Caco-2 (cell line): ENCODE measurements around the gene ARMH3. TPM values are rescaled to one million over a fixed set of nuclear protein-coding genes. Genes with fewer than 3 reads are reported as not detected.

ENCODE experiments used
- BruUV-seq: library from RNA; stranded (reverse); fragments of 400-500 nt; replicated peaks from 2 replicates; lab custom pipeline; 2021; lab: Mats Ljungman, UMichigan
- CTCF ChIA-PET: fragments of 300-600 bp; sonication (Branson Sonifier 250); formaldehyde crosslinking; loops from one replicate; lab custom pipeline; 2022; ENCODE audit warnings: antibody characterized with exemption; lab: Charles Lee
- POLR2A ChIA-PET: fragments of 300-600 bp; sonication (Branson Sonifier 250); formaldehyde crosslinking; loops from one replicate; lab custom pipeline; 2022; ENCODE audit warnings: antibody characterized with exemption; lab: Charles Lee
- DNase-seq, 2 experiments: peaks; one replicate each; pipeline versions ENCODE4 v3.0.0 to v3.0.0-alpha.2; 2020 to 2022
- H3K27me3 ChIP-seq: replicated peaks from 2 replicates; pipeline ENCODE4 v1.6.0; 2011; ENCODE audit warnings: low read length; ENCODE audit not compliant: control insufficient read depth, insufficient read depth
- H3K36me3 ChIP-seq: 2 replicates; pipeline ENCODE4 v1.5.1; 2011; ENCODE audit warnings: low read length; ENCODE audit not compliant: control insufficient read depth, insufficient read depth
- H3K4me1 ChIP-seq: fragments of 250-450 bp; sonication (Bioruptor Pico); 2 replicates; pipeline ENCODE4 v1.5.1; 2020; ENCODE audit warnings: mild to moderate bottlenecking
- H3K4me3 ChIP-seq: 2 replicates; pipeline ENCODE4 v1.5.1; 2011; ENCODE audit warnings: low read depth, mild to moderate bottlenecking, control low read depth, low read length
- H3K9me3 ChIP-seq: fragments of 250-450 bp; sonication (Bioruptor Pico); 2 replicates; pipeline ENCODE4 v1.5.1; 2020; ENCODE audit warnings: mild to moderate bottlenecking, moderate library complexity
- H3K27ac Mint-ChIP-seq: one replicate; pipeline ENCODE4 v1.8.0; 2022; ENCODE audit warnings: mixed read lengths; ENCODE audit not compliant: unreplicated experiment
- H3K27me3 Mint-ChIP-seq: one replicate; pipeline ENCODE4 v1.8.0; 2022; ENCODE audit warnings: mixed read lengths; ENCODE audit not compliant: insufficient read depth, unreplicated experiment
- H3K36me3 Mint-ChIP-seq: one replicate; pipeline ENCODE4 v1.8.0; 2022; ENCODE audit warnings: mild to moderate bottlenecking, mixed read lengths; ENCODE audit not compliant: insufficient read depth, unreplicated experiment
- H3K4me1 Mint-ChIP-seq: one replicate; pipeline ENCODE4 v1.8.0; 2022; ENCODE audit warnings: low read depth, mixed read lengths; ENCODE audit not compliant: unreplicated experiment
- H3K4me3 Mint-ChIP-seq: one replicate; pipeline ENCODE4 v1.8.0; 2022; ENCODE audit warnings: mild to moderate bottlenecking, moderate library complexity, mixed read lengths; ENCODE audit not compliant: unreplicated experiment
- H3K9me3 Mint-ChIP-seq: one replicate; pipeline ENCODE4 v1.8.0; 2022; ENCODE audit warnings: mixed read lengths; ENCODE audit not compliant: unreplicated experiment
- intact Hi-C: fragments of 100-400 bp; cut with micrococcal nuclease; formaldehyde crosslinking; loops from one replicate; pipeline ENCODE4 v1.10.0; 2022; ENCODE audit not compliant: unreplicated experiment
- total RNA-seq: library from RNA; stranded (reverse); gene quantifications from 2 replicates; pipeline ENCODE4 v1.2.3, GENCODE V29; 2022
- TF ChIP-seq, protein P1 (sequence below), 2 experiments: fragments of 200-600 bp in 1 of 2; IDR thresholded peaks; 1 replicate in 1 of 2; 2 replicates in 1 of 2; pipeline versions ENCODE4 v1.5.1 to v1.8.0; 2011 to 2022; ENCODE audit warnings: antibody characterized with exemption in 1 of 2, control low read depth in 1 of 2, inconsistent platforms in 1 of 2, low read depth in 1 of 2, low read length in 1 of 2, mild to moderate bottlenecking in 1 of 2, moderate library complexity in 1 of 2; ENCODE audit not compliant: insufficient read depth in 1 of 2, severe bottlenecking in 1 of 2, unreplicated experiment in 1 of 2

The ARMH3 gene
- total RNA-seq, 1 experiment from 2014 or later, result 17.4 TPM

- TF ChIP-seq, protein P1, sequence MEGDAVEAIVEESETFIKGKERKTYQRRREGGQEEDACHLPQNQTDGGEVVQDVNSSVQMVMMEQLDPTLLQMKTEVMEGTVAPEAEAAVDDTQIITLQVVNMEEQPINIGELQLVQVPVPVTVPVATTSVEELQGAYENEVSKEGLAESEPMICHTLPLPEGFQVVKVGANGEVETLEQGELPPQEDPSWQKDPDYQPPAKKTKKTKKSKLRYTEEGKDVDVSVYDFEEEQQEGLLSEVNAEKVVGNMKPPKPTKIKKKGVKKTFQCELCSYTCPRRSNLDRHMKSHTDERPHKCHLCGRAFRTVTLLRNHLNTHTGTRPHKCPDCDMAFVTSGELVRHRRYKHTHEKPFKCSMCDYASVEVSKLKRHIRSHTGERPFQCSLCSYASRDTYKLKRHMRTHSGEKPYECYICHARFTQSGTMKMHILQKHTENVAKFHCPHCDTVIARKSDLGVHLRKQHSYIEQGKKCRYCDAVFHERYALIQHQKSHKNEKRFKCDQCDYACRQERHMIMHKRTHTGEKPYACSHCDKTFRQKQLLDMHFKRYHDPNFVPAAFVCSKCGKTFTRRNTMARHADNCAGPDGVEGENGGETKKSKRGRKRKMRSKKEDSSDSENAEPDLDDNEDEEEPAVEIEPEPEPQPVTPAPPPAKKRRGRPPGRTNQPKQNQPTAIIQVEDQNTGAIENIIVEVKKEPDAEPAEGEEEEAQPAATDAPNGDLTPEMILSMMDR (IDR thresholded peaks at IDR 0.05; ENCODE audit: insufficient read depth in 1 of 2, low read depth in 1 of 2, low read length in 1 of 2, severe bottlenecking in 1 of 2, unreplicated experiment in 1 of 2), result no peak
- Histone ChIP-seq H3K4me1 (peaks cover 11% of the 10 kb centered on the region), H3K4me3 (no peak overlapping the region), H3K9me3 (no peaks in the 10 kb centered on the region), H3K27me3 (no peaks in the 10 kb centered on the region), H3K36me3 (peaks cover 3% of the 10 kb centered on the region; the same call in 1 of the 2 replicates)
- peak in 1 of 2 experiments; percentile 20 for DNase-seq
- H3K27ac Mint-ChIP-seq, result no peak overlapping the region
- no TSS peak for BruUV-seq
- H3K9me3 Mint-ChIP-seq, result no peaks in the 10 kb centered on the region
- POLR2A ChIA-PET, result no interaction called here
- H3K36me3 Mint-ChIP-seq, result peaks cover 17% of the 10 kb centered on the region
- intact Hi-C loops, result no loop called here
- H3K27me3 Mint-ChIP-seq, result no peaks in the 10 kb centered on the region
- H3K4me1 Mint-ChIP-seq, result no peaks in the 10 kb centered on the region
- no peak overlapping the region for H3K4me3 Mint-ChIP-seq
- CTCF ChIA-PET, result interaction anchor here (0.7 to 0.8 kb wide), 3 partner anchors 178 to 286 kb away, joined by 3 to 4 read pairs (median 3); no protein-coding TSS in a partner anchor
These were observed 223.6 kb downstream of the ARMH3 start for GRCh38 chr10:101832325-101832771.

DNA sequence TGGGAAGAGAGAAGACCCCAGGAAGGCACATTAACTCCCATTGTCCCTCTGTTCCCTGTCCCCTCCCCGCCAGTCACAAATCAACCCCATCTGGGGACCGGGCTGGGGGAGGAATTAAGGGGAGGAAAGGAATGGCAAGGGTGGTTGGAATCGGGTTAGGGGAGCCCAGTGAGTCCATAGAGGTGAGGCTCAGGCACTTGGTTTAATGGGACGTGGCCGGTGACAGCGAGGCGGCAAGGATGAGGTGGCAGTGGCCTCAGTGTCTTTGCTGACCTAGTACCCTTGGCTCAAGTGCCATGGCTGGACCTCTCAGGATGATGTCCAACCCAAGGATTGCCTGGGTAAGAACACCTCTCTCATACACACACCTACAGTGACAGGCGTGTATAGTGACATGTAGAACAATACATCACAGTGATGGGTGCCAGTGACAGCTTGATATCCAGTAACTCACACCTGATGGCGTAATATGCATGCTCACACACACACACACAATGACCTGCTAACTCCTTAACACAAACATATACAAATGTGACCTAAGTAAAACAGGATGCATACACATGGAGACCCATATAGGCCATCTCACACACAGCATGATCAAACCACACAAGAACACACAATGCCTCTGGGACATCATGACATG is 224.7 kb downstream of the ARMH3 start:
- Histone ChIP-seq H3K9me3 (no peaks in the 10 kb centered on the region), H3K4me3 (no peak overlapping the region), H3K36me3 (peaks cover 3% of the 10 kb centered on the region; the same call in 1 of the 2 replicates), H3K4me1 (peaks cover under 1% of the 10 kb centered on the region), H3K27me3 (no peaks in the 10 kb centered on the region)
- H3K4me1 Mint-ChIP-seq, result no peaks in the 10 kb centered on the region
- DNase-seq, result peak in 1 of 2 experiments; percentile 26
- TF ChIP-seq, protein P1 (IDR thresholded peaks at IDR 0.05; ENCODE audit: insufficient read depth in 1 of 2, low read depth in 1 of 2, low read length in 1 of 2, severe bottlenecking in 1 of 2, unreplicated experiment in 1 of 2), result no peak
- H3K27ac Mint-ChIP-seq, result no peak overlapping the region
- POLR2A ChIA-PET, result no interaction called here
- CTCF ChIA-PET, result no interaction called here
- no peaks in the 10 kb centered on the region for H3K9me3 Mint-ChIP-seq
- BruUV-seq, result no TSS peak
- intact Hi-C loops, result no loop called here
- no peaks in the 10 kb centered on the region for H3K27me3 Mint-ChIP-seq
- peaks cover 22% of the 10 kb centered on the region for H3K36me3 Mint-ChIP-seq
- H3K4me3 Mint-ChIP-seq, result no peak overlapping the region

DNA sequence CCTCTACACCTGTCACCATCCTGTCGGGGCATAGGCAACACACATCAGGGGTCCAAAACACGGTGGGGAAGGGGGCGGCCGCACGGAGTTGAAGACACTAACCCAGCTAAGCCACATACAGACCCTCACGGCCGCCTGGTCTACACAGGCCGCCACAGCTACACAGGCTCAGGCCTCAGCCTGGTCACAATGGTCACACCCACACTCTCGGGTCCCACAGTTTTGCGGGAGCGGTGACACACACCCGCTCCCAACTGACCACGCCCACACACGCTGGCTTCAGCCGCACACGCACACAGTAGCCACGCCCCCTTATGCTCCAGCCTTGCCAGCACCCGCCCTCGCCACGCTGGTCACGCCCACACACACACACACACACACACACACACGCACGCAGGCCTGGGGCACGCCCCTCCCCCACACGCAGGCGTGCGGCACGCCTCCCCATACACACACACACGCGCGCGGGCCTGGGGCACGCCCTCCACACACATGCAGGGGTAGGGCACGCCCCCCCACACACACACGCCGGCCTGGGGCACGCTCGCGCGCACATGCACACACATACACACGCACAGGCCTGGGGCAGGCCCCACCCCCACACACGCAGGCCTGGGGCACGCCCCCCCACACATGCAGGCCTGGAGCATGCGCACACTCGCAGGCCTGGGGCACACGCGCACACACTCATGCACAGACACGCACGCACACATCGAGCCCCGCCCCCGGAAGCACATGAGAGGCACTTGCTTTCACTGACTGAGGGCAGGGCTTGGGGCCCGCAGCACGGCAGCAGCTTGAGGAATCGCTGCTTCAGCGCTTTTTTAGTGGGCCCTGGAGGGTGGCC is 225.4 kb downstream of the ARMH3 start:
- DNase-seq, result peak in 1 of 2 experiments; percentile 39
- H3K27me3 Mint-ChIP-seq, result no peaks in the 10 kb centered on the region
- Histone ChIP-seq H3K9me3 (no peaks in the 10 kb centered on the region), H3K27me3 (no peaks in the 10 kb centered on the region), H3K36me3 (peaks cover 3% of the 10 kb centered on the region; the same call in 1 of the 2 replicates), H3K4me3 (no peak overlapping the region), H3K4me1 (no peaks in the 10 kb centered on the region)
- no TSS peak for BruUV-seq
- intact Hi-C loops, result no loop called here
- no peaks in the 10 kb centered on the region for H3K4me1 Mint-ChIP-seq
- peaks cover 22% of the 10 kb centered on the region for H3K36me3 Mint-ChIP-seq
- ChIA-PET POLR2A (no interaction called here), CTCF (no interaction called here)
- no peak overlapping the region for H3K27ac Mint-ChIP-seq
- no peaks in the 10 kb centered on the region for H3K9me3 Mint-ChIP-seq
- TF ChIP-seq, protein P1 (IDR thresholded peaks at IDR 0.05; ENCODE audit: insufficient read depth in 1 of 2, low read depth in 1 of 2, low read length in 1 of 2, severe bottlenecking in 1 of 2, unreplicated experiment in 1 of 2), result no peak
- no peak overlapping the region for H3K4me3 Mint-ChIP-seq
